OCI-LY1 (cell line): Measurements from ENCODE around the gene MDFIC.
A peak's percentile ranks its signal among the peaks of the same experiment; 100 is the strongest.

Source experiments
- H2AFZ ChIP-seq: fragments of 200-600 bp; sonication (generic), shearing (Covaris generic); 2 replicates; pipeline ENCODE4 v1.6.0; 2014; ENCODE audit warnings: antibody characterized with exemption, mild to moderate bottlenecking, low read length
- H3F3A ChIP-seq: fragments of 200-600 bp; sonication (generic), shearing (Covaris generic); 2 replicates; pipeline ENCODE4 v1.6.0; 2014; ENCODE audit warnings: mild to moderate bottlenecking, antibody characterized with exemption, low read length, moderate library complexity; ENCODE audit not compliant: insufficient read depth
- H3K27ac ChIP-seq: fragments of 200-600 bp; sonication (generic); 2 replicates; pipeline ENCODE4 v1.5.1; 2014; ENCODE audit warnings: low read length, mixed run types, mild to moderate bottlenecking, low read depth; ENCODE audit not compliant: poor library complexity, severe bottlenecking
- H3K27me3 ChIP-seq: fragments of 200-600 bp; sonication (generic); 2 replicates; pipeline ENCODE4 v1.6.0; 2014; ENCODE audit warnings: antibody characterized with exemption, mild to moderate bottlenecking, low read length, moderate library complexity; ENCODE audit not compliant: insufficient read depth
- H3K36me3 ChIP-seq: fragments of 200-600 bp; sonication (generic); 2 replicates; pipeline ENCODE4 v1.6.1; 2014; ENCODE audit warnings: mild to moderate bottlenecking, antibody characterized with exemption, low read length, moderate library complexity, mixed read lengths; ENCODE audit not compliant: insufficient read depth
- H3K4me1 ChIP-seq: fragments of 200-600 bp; sonication (generic); 2 replicates; pipeline ENCODE4 v1.5.1; 2014; ENCODE audit warnings: mild to moderate bottlenecking, low read length, moderate library complexity; ENCODE audit not compliant: insufficient read depth, severe bottlenecking
- H3K4me2 ChIP-seq: fragments of 200-600 bp; sonication (generic), shearing (Covaris generic); 2 replicates; pipeline ENCODE4 v1.6.1; 2014; ENCODE audit warnings: low read length
- H3K4me3 ChIP-seq: fragments of 200-600 bp; sonication (generic); 2 replicates; pipeline ENCODE4 v1.5.1; 2014; ENCODE audit warnings: low read length, low read depth, mild to moderate bottlenecking, mixed read lengths; ENCODE audit not compliant: poor library complexity, severe bottlenecking
- H3K79me2 ChIP-seq: fragments of 200-600 bp; shearing (Covaris generic); 2 replicates; pipeline ENCODE4 v1.6.1; 2016; ENCODE audit warnings: mixed run types, low read length, mixed read lengths; ENCODE audit not compliant: insufficient read depth
- H3K9ac ChIP-seq: fragments of 200-600 bp; sonication (generic), shearing (Covaris generic); 2 replicates; pipeline ENCODE4 v1.6.1; 2014; ENCODE audit warnings: mild to moderate bottlenecking, low read length, mixed read lengths
- H3K9me2 ChIP-seq: fragments of 200-600 bp; sonication (generic), shearing (Covaris generic); 2 replicates; pipeline ENCODE4 v1.6.1; 2014; ENCODE audit warnings: low read depth, mild to moderate bottlenecking, low read length, mixed read lengths
- H3K9me3 ChIP-seq: fragments of 200-600 bp; shearing (Covaris generic); 2 replicates; pipeline ENCODE4 v1.6.1; 2014; ENCODE audit warnings: low read length, mixed read lengths
- H4K20me1 ChIP-seq: fragments of 200-600 bp; sonication (generic), shearing (Covaris generic); 2 replicates; pipeline ENCODE4 v1.6.0; 2016; ENCODE audit warnings: mild to moderate bottlenecking, low read length; ENCODE audit not compliant: insufficient read depth
- EZH2 ChIP-seq: fragments of 200-600 bp; sonication (generic), shearing (Covaris generic); IDR thresholded peaks from 2 replicates; pipeline ENCODE4 v1.8.0; 2017; ENCODE audit warnings: borderline replicate concordance, mixed run types, mild to moderate bottlenecking, antibody characterized with exemption, low read length, moderate library complexity, mixed read lengths
- TF ChIP-seq, protein P1 (sequence below): fragments of 200-600 bp; sonication (generic), shearing (Covaris generic); IDR thresholded peaks from 2 replicates; pipeline ENCODE4 v1.5.1; 2017; ENCODE audit warnings: mild to moderate bottlenecking, antibody characterized with exemption, low read length, moderate library complexity, mixed read lengths

Gene MDFIC, protein sequence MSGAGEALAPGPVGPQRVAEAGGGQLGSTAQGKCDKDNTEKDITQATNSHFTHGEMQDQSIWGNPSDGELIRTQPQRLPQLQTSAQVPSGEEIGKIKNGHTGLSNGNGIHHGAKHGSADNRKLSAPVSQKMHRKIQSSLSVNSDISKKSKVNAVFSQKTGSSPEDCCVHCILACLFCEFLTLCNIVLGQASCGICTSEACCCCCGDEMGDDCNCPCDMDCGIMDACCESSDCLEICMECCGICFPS

DNA sequence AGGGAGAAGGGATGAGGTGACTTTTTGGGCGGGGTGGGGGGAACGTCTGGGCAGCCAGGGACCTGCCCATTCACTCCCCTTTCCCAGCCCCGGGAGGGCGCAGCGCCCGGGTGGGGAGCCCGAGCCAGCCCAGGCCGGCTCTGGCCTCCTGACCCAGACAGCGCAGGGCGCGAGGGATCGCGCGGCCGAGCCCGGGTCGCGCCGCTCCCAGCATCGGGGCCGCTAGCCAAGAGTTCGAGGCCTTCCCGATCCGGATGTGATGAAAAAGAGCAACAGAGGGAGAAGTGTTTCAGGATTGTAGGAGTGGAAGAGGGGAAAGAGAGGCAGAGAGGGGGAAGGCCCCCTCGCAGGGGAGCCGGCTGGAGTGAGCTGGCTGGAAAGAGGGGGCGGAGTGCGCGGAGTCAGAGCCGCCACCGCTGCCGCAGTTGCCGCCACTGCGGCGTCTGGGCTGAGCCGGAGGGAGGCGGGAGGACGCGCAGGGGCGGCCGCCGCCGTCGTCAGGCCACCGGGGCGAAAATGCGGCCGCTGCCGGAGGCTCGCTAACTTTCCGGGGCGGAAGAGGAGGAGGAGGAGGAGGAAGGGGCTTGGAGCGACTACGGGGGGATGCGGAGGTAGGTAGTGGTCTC lies at the start of gene MDFIC:
MDFIC (plus strand) TSS at position 69 of the 626 bp plus-strand sequence. CDS start 940 bp downstream, outside the sequence.
- H3K9me2 ChIP-seq: no peaks in the 10 kb centered on the region
- H3K36me3 ChIP-seq: no peaks in the 10 kb centered on the region
- no peak within 1 kb of the TSS for H3K27ac ChIP-seq
- peak within 1 kb of the TSS; percentile 92 for H3K4me2 ChIP-seq
- TF ChIP-seq, protein P1, sequence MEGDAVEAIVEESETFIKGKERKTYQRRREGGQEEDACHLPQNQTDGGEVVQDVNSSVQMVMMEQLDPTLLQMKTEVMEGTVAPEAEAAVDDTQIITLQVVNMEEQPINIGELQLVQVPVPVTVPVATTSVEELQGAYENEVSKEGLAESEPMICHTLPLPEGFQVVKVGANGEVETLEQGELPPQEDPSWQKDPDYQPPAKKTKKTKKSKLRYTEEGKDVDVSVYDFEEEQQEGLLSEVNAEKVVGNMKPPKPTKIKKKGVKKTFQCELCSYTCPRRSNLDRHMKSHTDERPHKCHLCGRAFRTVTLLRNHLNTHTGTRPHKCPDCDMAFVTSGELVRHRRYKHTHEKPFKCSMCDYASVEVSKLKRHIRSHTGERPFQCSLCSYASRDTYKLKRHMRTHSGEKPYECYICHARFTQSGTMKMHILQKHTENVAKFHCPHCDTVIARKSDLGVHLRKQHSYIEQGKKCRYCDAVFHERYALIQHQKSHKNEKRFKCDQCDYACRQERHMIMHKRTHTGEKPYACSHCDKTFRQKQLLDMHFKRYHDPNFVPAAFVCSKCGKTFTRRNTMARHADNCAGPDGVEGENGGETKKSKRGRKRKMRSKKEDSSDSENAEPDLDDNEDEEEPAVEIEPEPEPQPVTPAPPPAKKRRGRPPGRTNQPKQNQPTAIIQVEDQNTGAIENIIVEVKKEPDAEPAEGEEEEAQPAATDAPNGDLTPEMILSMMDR: no peak
- no peak for TF ChIP-seq EZH2
- H3K9me3 ChIP-seq: no peaks in the 10 kb centered on the region
- H2AFZ ChIP-seq: peak within 1 kb of the TSS; percentile 82
- no peaks in the 10 kb centered on the region for H3F3A ChIP-seq
- H3K4me3 ChIP-seq: peak within 1 kb of the TSS; percentile 64
- H3K27me3 ChIP-seq: peaks cover 3% of the 10 kb centered on the region; the same call in 1 of the 2 replicates
- H4K20me1 ChIP-seq: no peaks in the 10 kb centered on the region
- H3K9ac ChIP-seq: peak within 1 kb of the TSS; percentile 51
- H3K4me1 ChIP-seq: peaks cover 12% of the 10 kb centered on the region
- no peaks in the 10 kb centered on the region for H3K79me2 ChIP-seq

DNA sequence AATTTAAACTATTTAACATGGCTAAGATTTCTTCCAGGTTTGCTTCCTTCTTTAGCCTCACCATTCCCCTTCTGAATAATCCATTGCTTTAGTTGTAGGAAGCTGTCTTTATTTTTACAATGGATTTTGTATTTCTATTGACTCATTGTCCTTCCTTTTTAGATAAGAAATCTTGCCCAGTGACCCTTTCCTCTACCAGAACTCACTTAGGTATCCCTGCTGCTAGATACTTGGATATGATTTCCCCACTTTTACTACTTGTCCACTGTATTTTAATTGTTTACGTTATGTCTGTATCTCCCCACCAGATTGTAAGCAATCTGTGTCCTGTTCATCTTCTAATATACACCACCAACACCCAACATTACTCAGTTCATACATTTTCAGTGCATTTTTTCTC lies 47.7 kb upstream of the MDFIC start:
- Histone ChIP-seq H3K4me1 (no peaks in the 10 kb centered on the region), H3K4me2 (no peak overlapping the region), H3K9me3 (no peaks in the 10 kb centered on the region), H4K20me1 (no peaks in the 10 kb centered on the region), H2AFZ (no peak overlapping the region), H3K27me3 (no peaks in the 10 kb centered on the region), H3K4me3 (no peak overlapping the region), H3K79me2 (no peaks in the 10 kb centered on the region), H3F3A (no peaks in the 10 kb centered on the region), H3K9ac (no peak overlapping the region), H3K9me2 (no peaks in the 10 kb centered on the region), H3K36me3 (no peaks in the 10 kb centered on the region), H3K27ac (no peak overlapping the region)
- TF ChIP-seq, protein P1: no peak
- no peak for TF ChIP-seq EZH2

DNA sequence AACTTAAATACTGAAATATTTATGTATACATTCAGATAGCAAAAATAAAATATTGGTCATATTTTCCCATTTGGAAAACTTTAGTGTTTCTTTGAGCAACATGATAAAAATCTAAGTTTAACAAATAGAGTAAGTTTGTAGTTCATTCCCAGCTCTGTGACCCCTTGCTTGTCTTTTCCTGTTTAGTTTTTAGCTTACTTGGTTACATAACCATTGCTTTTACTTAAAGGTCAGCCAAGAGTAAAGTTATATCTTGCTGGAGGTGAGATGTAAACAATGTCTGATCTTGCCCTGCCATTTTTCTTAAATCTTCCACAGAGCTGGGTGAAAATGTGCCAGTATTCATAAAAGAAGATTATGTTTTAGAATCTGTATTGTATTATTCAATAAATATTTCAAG lies 46.7 kb upstream of the MDFIC start:
- Histone ChIP-seq H3K79me2 (no peaks in the 10 kb centered on the region), H3K27me3 (no peaks in the 10 kb centered on the region), H3K4me1 (no peaks in the 10 kb centered on the region), H3K9me2 (no peaks in the 10 kb centered on the region), H3F3A (no peaks in the 10 kb centered on the region), H3K36me3 (no peaks in the 10 kb centered on the region), H3K27ac (no peak overlapping the region), H3K9me3 (no peaks in the 10 kb centered on the region), H3K4me3 (no peak overlapping the region), H3K4me2 (no peak overlapping the region), H4K20me1 (no peaks in the 10 kb centered on the region), H2AFZ (no peak overlapping the region), H3K9ac (no peak overlapping the region)
- TF ChIP-seq, protein P1: no peak
- TF ChIP-seq EZH2: no peak
